Naive thymus-derived CD8-positive, alpha-beta T cell (primary cell): ENCODE results near the gene NOL6. TPM values are rescaled to one million over a fixed set of nuclear protein-coding genes. Genes with fewer than 3 reads are reported as not detected.
"Not testable (repeated sequence)": the region's sequence is repeated elsewhere in the genome, so short reads cannot be mapped to it uniquely, and the experiment has no call there.

Source experiments
- ATAC-seq, 2 donors: fragments of 150-1000 bp; cut with Tn5 transposase in 1 of 2; sonication (Bioruptor Pico), chemical (Tn5 transposase) in 1 of 2; 1 replicate in 1 of 2; 2 replicates in 1 of 2; pipeline ENCODE4 v1.10.0; 2021; ENCODE audit warnings: mild to moderate bottlenecking in 2 of 2, moderate library complexity in 2 of 2
- POLR2A ChIA-PET: fragments of 350-600 bp; sonication (Branson Sonifier 250); formaldehyde crosslinking; loops from one replicate; lab custom pipeline; 2021; ENCODE audit warnings: antibody characterized with exemption; lab: Charles Lee
- DNase-seq, 10 donors: peaks; one replicate each; pipeline versions ENCODE4 v3.0.0 to v3.0.0-alpha.2; 2020 to 2022
- H3K27ac Mint-ChIP-seq, 10 donors: one replicate each; pipeline ENCODE4 v1.8.0; 2020 to 2022; ENCODE audit warnings: mild to moderate bottlenecking in 10 of 10, mixed read lengths in 10 of 10, moderate library complexity in 4 of 10, inconsistent platforms in 1 of 10
- H3K27me3 Mint-ChIP-seq, 5 donors: one replicate each; pipeline ENCODE4 v1.8.0; 2021 to 2022; ENCODE audit warnings: mixed read lengths in 5 of 5
- H3K36me3 Mint-ChIP-seq, 3 donors: one replicate each; pipeline ENCODE4 v1.8.0; 2020 to 2022; ENCODE audit warnings: mixed read lengths in 3 of 3, mild to moderate bottlenecking in 2 of 3, inconsistent platforms in 1 of 3
- H3K4me1 Mint-ChIP-seq, 4 donors: one replicate each; pipeline ENCODE4 v1.8.0; 2021 to 2022; ENCODE audit warnings: mixed read lengths in 4 of 4
- H3K4me3 Mint-ChIP-seq, 10 donors: one replicate each; pipeline ENCODE4 v1.8.0; 2020 to 2022; ENCODE audit warnings: mild to moderate bottlenecking in 10 of 10, mixed read lengths in 10 of 10, moderate library complexity in 6 of 10, inconsistent platforms in 1 of 10
- H3K9me3 Mint-ChIP-seq, 9 donors: one replicate each; pipeline ENCODE4 v1.8.0; 2020 to 2022; ENCODE audit warnings: mixed read lengths in 9 of 9, mild to moderate bottlenecking in 3 of 9, inconsistent platforms in 1 of 9, moderate library complexity in 1 of 9
- polyA plus RNA-seq, 3 donors: library from polyadenylated mRNA; unstranded; fragments of 300-500 nt; fragmentation: Illumina TruSeq; gene quantifications; one replicate each; pipeline ENCODE4 v1.2.3, GENCODE V29; 2021
- total RNA-seq, 8 experiments: library from RNA in 2 of 8; stranded (reverse) in 2 of 8; gene quantifications; one replicate each; pipeline ENCODE4 v1.2.3 and lab custom pipeline; 2021 to 2026

Gene NOL6
- total and polyA plus RNA-seq, 5 experiments from 2014 or later: 13.5 to 47.2 (median 29.2) TPM

GRCh38 chr9:33437898-33438297 is 35.8 kb downstream of the NOL6 start:
- Mint-ChIP-seq H3K4me3 (no peak overlapping the region), H3K36me3 (peaks cover 0 to 31% (median 0%) of the 10 kb centered on the region in 3 donors), H3K4me1 (peaks cover 9 to 19% (median 15%) of the 10 kb centered on the region in 4 donors), H3K27me3 (peaks cover 0 to 2% (median 0%) of the 10 kb centered on the region in 5 donors), H3K9me3 (no peaks in the 10 kb centered on the region), H3K27ac (peak overlapping the region in 6 of 10 donors; percentile 2 to 83 (median 52))
- POLR2A ChIA-PET: interaction anchor here (0.7 to 1.7 kb wide), 3 partner anchors 9 to 81 kb away, joined by 3 to 5 read pairs (median 3); partner anchors contain the start of gene AQP3
- DNase-seq (no peak), ATAC-seq (no peak)

- peak overlapping the region in 2 of 10 donors; percentile 51 to 70 for H3K27ac Mint-ChIP-seq
- POLR2A ChIA-PET: interaction anchor here (0.5 kb wide), 1 partner anchor 147 kb away, joined by 5 read pairs; the partner anchor contains the start of gene NFX1
Measured at GRCh38 chr9:33437205-33437604, 36.5 kb downstream of the NOL6 start.

GRCh38 chr9:33436445-33436844 is 37.3 kb downstream of the NOL6 start:
- Mint-ChIP-seq H3K4me3 (no peak overlapping the region), H3K9me3 (no peaks in the 10 kb centered on the region), H3K27ac (peak overlapping the region in 1 of 10 donors; percentile 52), H3K27me3 (peaks cover 0 to 2% (median 0%) of the 10 kb centered on the region in 5 donors), H3K4me1 (peaks cover 6 to 11% (median 10%) of the 10 kb centered on the region in 4 donors), H3K36me3 (peaks cover 0 to 17% (median 0%) of the 10 kb centered on the region in 3 donors)
- DNase-seq: peak in 1 of 10 donors; percentile 14
- POLR2A ChIA-PET: no interaction called here
- ATAC-seq: no peak

More at GRCh38 chr9:33437205-33437604, 36.5 kb downstream of the NOL6 start:
- ATAC-seq: no peak
- peaks cover 6 to 18% (median 13%) of the 10 kb centered on the region in 4 donors for H3K4me1 Mint-ChIP-seq
- no peaks in the 10 kb centered on the region for H3K9me3 Mint-ChIP-seq
- H3K4me3 Mint-ChIP-seq: no peak overlapping the region
- peak in 1 of 10 donors; percentile 43 for DNase-seq
- H3K36me3 Mint-ChIP-seq: peaks cover 0 to 24% (median 0%) of the 10 kb centered on the region in 3 donors
- peaks cover 0 to 2% (median 0%) of the 10 kb centered on the region in 5 donors for H3K27me3 Mint-ChIP-seq

- POLR2A ChIA-PET: no interaction called here
- Mint-ChIP-seq H3K9me3 (no peaks in the 10 kb centered on the region), H3K4me1 (peaks cover 3 to 11% (median 6%) of the 10 kb centered on the region in 4 donors), H3K4me3 (no peak overlapping the region), H3K27ac (peak overlapping the region in 3 of 10 donors; percentile 25 to 84 (median 75)), H3K27me3 (peaks cover 0 to 2% (median 0%) of the 10 kb centered on the region in 5 donors), H3K36me3 (peaks cover 0 to 11% (median 0%) of the 10 kb centered on the region in 3 donors)
- ATAC-seq (no peak), DNase-seq (peak in 1 of 10 donors; percentile 15)
Measured at GRCh38 chr9:33435821-33436277, 37.9 kb downstream of the NOL6 start.

GRCh38 chr9:33434317-33435105 is 39.2 kb downstream of the NOL6 start:
- H3K4me1 Mint-ChIP-seq: peaks cover 0 to 3% (median 3%) of the 10 kb centered on the region in 4 donors
- POLR2A ChIA-PET: no interaction called here
- DNase-seq (peak in 1 of 10 donors; percentile 42), ATAC-seq (no peak)
- H3K9me3 Mint-ChIP-seq: no peaks in the 10 kb centered on the region
- H3K36me3 Mint-ChIP-seq: no peaks in the 10 kb centered on the region
- peaks cover 0 to 2% (median 0%) of the 10 kb centered on the region in 5 donors for H3K27me3 Mint-ChIP-seq
- peak overlapping the region in 1 of 10 donors; percentile 5 for H3K4me3 Mint-ChIP-seq
- peak overlapping the region in 5 of 10 donors; percentile 4 to 84 (median 35) for H3K27ac Mint-ChIP-seq

- H3K4me1 Mint-ChIP-seq: peaks cover 0 to 3% (median 3%) of the 10 kb centered on the region in 4 donors
- H3K27me3 Mint-ChIP-seq: peaks cover 0 to 2% (median 0%) of the 10 kb centered on the region in 5 donors
- H3K9me3 Mint-ChIP-seq: no peaks in the 10 kb centered on the region
- POLR2A ChIA-PET: no interaction called here
- DNase-seq: peak in 1 of 10 donors; percentile 38
- ATAC-seq: no peak
- peak overlapping the region in 5 of 10 donors; percentile 4 to 84 (median 35) for H3K27ac Mint-ChIP-seq
- no peaks in the 10 kb centered on the region for H3K36me3 Mint-ChIP-seq
- H3K4me3 Mint-ChIP-seq: no peak overlapping the region
Measured at GRCh38 chr9:33433871-33434270, 39.9 kb downstream of the NOL6 start.

- DNase-seq (no peak), ATAC-seq (no peak)
- no peaks in the 10 kb centered on the region for H3K9me3 Mint-ChIP-seq
- peaks cover 0 to 5% (median 4%) of the 10 kb centered on the region in 4 donors for H3K4me1 Mint-ChIP-seq
- peaks cover 0 to 2% (median 0%) of the 10 kb centered on the region in 5 donors for H3K27me3 Mint-ChIP-seq
- POLR2A ChIA-PET: interaction anchor here (1.0 kb wide), 1 partner anchor 15 kb away, joined by 4 read pairs; the partner anchor contains the start of gene AQP3
- H3K36me3 Mint-ChIP-seq: no peaks in the 10 kb centered on the region
- no peak overlapping the region for H3K4me3 Mint-ChIP-seq
- H3K27ac Mint-ChIP-seq: peak overlapping the region in 3 of 10 donors; percentile 14 to 81 (median 33)
Measured at GRCh38 chr9:33431420-33431819, 42.3 kb downstream of the NOL6 start.

- Mint-ChIP-seq H3K4me3 (no peak overlapping the region), H3K36me3 (no peaks in the 10 kb centered on the region), H3K9me3 (no peaks in the 10 kb centered on the region), H3K27ac (peak overlapping the region in 1 of 10 donors; percentile 34), H3K4me1 (peaks cover 0 to 6% (median 4%) of the 10 kb centered on the region in 4 donors), H3K27me3 (peaks cover 0 to 2% (median 0%) of the 10 kb centered on the region in 5 donors)
- no peak for ATAC-seq
- POLR2A ChIA-PET: interaction anchor here (1.0 kb wide), 1 partner anchor 16 kb away, joined by 4 read pairs; the partner anchor contains the start of gene AQP3
- DNase-seq: peak in 1 of 10 donors; percentile 24
Measured at GRCh38 chr9:33430942-33431341, 42.8 kb downstream of the NOL6 start.

GRCh38 chr9:33429256-33429985 is 44.3 kb downstream of the NOL6 start:
- Mint-ChIP-seq H3K27ac (peak overlapping the region in 3 of 10 donors; percentile 16 to 79 (median 34)), H3K27me3 (peaks cover 0 to 2% (median 0%) of the 10 kb centered on the region in 5 donors), H3K4me3 (no peak overlapping the region)

GRCh38 chr9:33426843-33427293 is 46.9 kb downstream of the NOL6 start:
- Mint-ChIP-seq H3K4me3 (no peak overlapping the region), H3K9me3 (no peaks in the 10 kb centered on the region), H3K27ac (peak overlapping the region in 4 of 10 donors; percentile 67 to 81 (median 73)), H3K36me3 (no peaks in the 10 kb centered on the region), H3K4me1 (peaks cover 0 to 5% (median 3%) of the 10 kb centered on the region in 4 donors), H3K27me3 (no peaks in the 10 kb centered on the region)
- DNase-seq (peak in 2 of 10 donors; percentile 13 to 31), ATAC-seq (no peak)
- POLR2A ChIA-PET: interaction anchor here (0.6 kb wide), 2 partner anchors 9 to 52 kb away, joined by 3 to 4 read pairs; no protein-coding TSS in a partner anchor

More at GRCh38 chr9:33429256-33429985, 44.3 kb downstream of the NOL6 start:
- no peaks in the 10 kb centered on the region for H3K36me3 Mint-ChIP-seq
- H3K9me3 Mint-ChIP-seq: no peaks in the 10 kb centered on the region
- peaks cover 0 to 6% (median 4%) of the 10 kb centered on the region in 4 donors for H3K4me1 Mint-ChIP-seq
- DNase-seq (no peak), ATAC-seq (no peak)
- POLR2A ChIA-PET: interaction anchor here (0.6 to 1.5 kb wide), 3 partner anchors 18 to 64 kb away, joined by 4 to 7 read pairs (median 4); partner anchors contain the start of gene AQP3

- Mint-ChIP-seq H3K4me3 (no peak overlapping the region), H3K27ac (peak overlapping the region in 1 of 10 donors; percentile 60), H3K36me3 (no peaks in the 10 kb centered on the region), H3K4me1 (peaks cover 1 to 5% (median 3%) of the 10 kb centered on the region in 4 donors), H3K9me3 (no peaks in the 10 kb centered on the region), H3K27me3 (no peaks in the 10 kb centered on the region)
- POLR2A ChIA-PET: no interaction called here
- ATAC-seq (no peak), DNase-seq (no peak)
Measured at GRCh38 chr9:33425128-33425533, 48.6 kb downstream of the NOL6 start.

GRCh38 chr9:33424492-33424891 is 49.2 kb downstream of the NOL6 start:
- H3K4me1 Mint-ChIP-seq, POLR2A ChIA-PET, H3K4me3 Mint-ChIP-seq, DNase-seq, H3K27ac Mint-ChIP-seq, H3K9me3 Mint-ChIP-seq, H3K36me3 Mint-ChIP-seq, ATAC-seq, H3K27me3 Mint-ChIP-seq: not testable (repeated sequence)
